ENCODE measurements around the gene CTNNA2. TPM values are rescaled to one million over a fixed set of nuclear protein-coding genes. Genes with fewer than 3 reads are reported as not detected.

CTNNA2 gene
- total and polyA plus RNA-seq, 9 of the 15 experiments (the other 6 are each of a cell fraction or from before 2014, with no cell fraction given), result 0.03 to 0.40 (median 0.15) TPM

- no peak for TF ChIP-seq ATF4 (CRISPR knock-in tag; IDR thresholded peaks at IDR 0.05)
- no peak for TF ChIP-seq CHAMP1 (IDR thresholded peaks at IDR 0.05)
- TF ChIP-seq ERF (CRISPR knock-in tag; IDR thresholded peaks at IDR 0.05), result no peak
- TF ChIP-seq MAFG (tag; conservative IDR thresholded peaks at IDR 0.05), result 0 out of 2 replicates have a peak, but pooled peaks have one; percentile 13
- no peak for TF ChIP-seq RERE (CRISPR knock-in tag; IDR thresholded peaks at IDR 0.05; ENCODE audit: borderline replicate concordance)
- no peak for TF ChIP-seq ZBED1 (IDR thresholded peaks at IDR 0.05)
- TF ChIP-seq ETS1 (conservative IDR thresholded peaks at IDR 0.05; ENCODE audit: control insufficient read depth, low read depth, low read length), result no peak
- no peak for TF ChIP-seq ZNF277 (CRISPR knock-in tag; IDR thresholded peaks at IDR 0.05; ENCODE audit: borderline replicate concordance)
- TF ChIP-seq C11orf30 (IDR thresholded peaks at IDR 0.05; ENCODE audit: low read depth), result 0 out of 2 replicates have a peak, but pooled peaks have one; percentile 17
- no peak for TF ChIP-seq POLR2A (conservative IDR thresholded peaks at IDR 0.05)
- TF ChIP-seq ZBTB43 (CRISPR knock-in tag; IDR thresholded peaks at IDR 0.05), result no peak
- peak; percentile 25; the same call in 1 of the 2 replicates for TF ChIP-seq MAFF (IDR thresholded peaks at IDR 0.05; ENCODE audit: low read length)
- no peak for TF ChIP-seq TCFL5 (CRISPR knock-in tag; conservative IDR thresholded peaks at IDR 0.05)
- no peak for TF ChIP-seq ID3 (CRISPR knock-in tag; IDR thresholded peaks at IDR 0.05)
- no peak for TF ChIP-seq ID3 (tag; IDR thresholded peaks at IDR 0.05)
- no peak for TF ChIP-seq ZNF436 (CRISPR knock-in tag; IDR thresholded peaks at IDR 0.05)
Observed at GRCh38 chr2:80610108-80610507, 1097.3 kb downstream of the CTNNA2 start (continued).

Measured in K562 (cell line).